GM12878 (cell line): ENCODE results near the gene C1orf21. TPM values are rescaled to one million over a fixed set of nuclear protein-coding genes. Genes with fewer than 3 reads are reported as not detected.

Source experiments
- ATAC-seq: fragments of 200-7000 bp; cut with Tn5 transposase; 3 replicates; pipeline ENCODE4 v1.9.1; 2020; ENCODE audit warnings: mild to moderate bottlenecking, moderate library complexity
- BruUV-seq: library from RNA; stranded (reverse); fragments of 400-500 nt; replicated peaks from 2 replicates; lab custom pipeline; 2021; lab: Mats Ljungman, UMichigan
- CTCF ChIA-PET: fragments of 300-600 bp; sonication (Branson Sonifier 250); formaldehyde crosslinking; extraction: SDS; loops from one replicate; lab custom pipeline; 2021; ENCODE audit warnings: inconsistent platforms; lab: Yijun Ruan, JAX
- POLR2A ChIA-PET: fragments of 350-600 bp; formaldehyde crosslinking; extraction: SDS; loops from one replicate; lab custom pipeline; 2021; ENCODE audit warnings: inconsistent platforms; lab: Charles Lee
- RAD21 ChIA-PET: fragments of 300-600 bp; sonication (Branson Sonifier 250); formaldehyde crosslinking; loops from one replicate; lab custom pipeline; 2023; ENCODE audit warnings: antibody characterized with exemption; ENCODE audit not compliant: unreplicated experiment; lab: Charles Lee
- SMC1A ChIA-PET: fragments of 300-600 bp; sonication (Branson Sonifier 250); formaldehyde crosslinking; loops from one replicate; lab custom pipeline; 2023; ENCODE audit not compliant: unreplicated experiment, uncharacterized antibody; lab: Charles Lee
- DNase-seq: peaks from one replicate; pipeline ENCODE4 v3.0.0-alpha.2; 2011; ENCODE audit warnings: low read depth, low spot score
- FAIRE-seq: peaks from 3 replicates; lab custom pipeline; 2011; peaks lifted over from hg19 to GRCh38; lab: Jason Lieb, UNC
- H2AFZ ChIP-seq: 2 replicates; pipeline ENCODE4 v1.6.0; 2011; ENCODE audit warnings: low read depth, low read length, control low read depth; ENCODE audit not compliant: control insufficient read depth
- H3K27ac ChIP-seq: 2 replicates; pipeline ENCODE4 v1.5.1; 2011; ENCODE audit warnings: control low read depth; ENCODE audit not compliant: control insufficient read depth, insufficient read depth
- H3K27me3 ChIP-seq, 2 experiments: replicated peaks in 1 of 2; 2 replicates each; pipeline versions ENCODE4 v1.6.0 to v1.6.1; 2011; ENCODE audit warnings: low read length in 1 of 2; ENCODE audit not compliant: control insufficient read depth in 2 of 2, insufficient read depth in 2 of 2
- H3K36me3 ChIP-seq, 2 experiments: 2 replicates each; pipeline ENCODE4 v1.5.1; 2011; ENCODE audit warnings: low read length in 1 of 2; ENCODE audit not compliant: control insufficient read depth in 2 of 2, insufficient read depth in 2 of 2
- H3K4me1 ChIP-seq: 2 replicates; pipeline ENCODE4 v1.6.1; 2011; ENCODE audit warnings: mild to moderate bottlenecking, low read length, moderate library complexity, mixed read lengths; ENCODE audit not compliant: control insufficient read depth, insufficient read depth
- H3K4me2 ChIP-seq: 2 replicates; pipeline ENCODE4 v1.6.0; 2011; ENCODE audit warnings: control low read depth; ENCODE audit not compliant: control insufficient read depth, insufficient read depth
- H3K4me3 ChIP-seq: fragments of 200-600 bp; sonication (generic); 2 replicates; pipeline ENCODE4 v1.5.1; 2016
- H3K79me2 ChIP-seq: 2 replicates; pipeline ENCODE4 v1.6.0; 2011; ENCODE audit warnings: low read length; ENCODE audit not compliant: control insufficient read depth, insufficient read depth
- H3K9ac ChIP-seq: 2 replicates; pipeline ENCODE4 v1.8.0; 2011; ENCODE audit warnings: low read length, control low read depth, mixed read lengths; ENCODE audit not compliant: control insufficient read depth, insufficient read depth
- H3K9me3 ChIP-seq: replicated peaks from 3 replicates; pipeline ENCODE4 v1.5.1; 2011; ENCODE audit warnings: mild to moderate bottlenecking, low read length; ENCODE audit not compliant: control insufficient read depth, insufficient read depth
- H4K20me1 ChIP-seq: 2 replicates; pipeline ENCODE4 v1.6.0; 2011; ENCODE audit not compliant: control insufficient read depth, insufficient read depth
- ASH2L ChIP-seq: fragments of 300-600, 200-600 bp; sonication (generic); IDR thresholded peaks from 2 replicates; pipeline ENCODE4 v1.6.1; 2017; ENCODE audit warnings: low read depth, mild to moderate bottlenecking, borderline replicate concordance
- ETV6 ChIP-seq, 2 experiments: fragments of 450-650 bp in 1 of 2; IDR thresholded peaks in 1 of 2; conservative IDR thresholded peaks in 1 of 2; 2 replicates each; pipeline ENCODE4 v1.6.1; 2014; ENCODE audit warnings: antibody characterized with exemption in 1 of 2, borderline replicate concordance in 1 of 2, low read depth in 1 of 2, mild to moderate bottlenecking in 1 of 2, moderate library complexity in 1 of 2
- HDAC2 ChIP-seq: fragments of 200-600 bp; sonication (generic); IDR thresholded peaks from 2 replicates; pipeline ENCODE4 v1.6.1; 2017
- IKZF1 ChIP-seq: fragments of 450-650 bp; conservative IDR thresholded peaks from 2 replicates; pipeline ENCODE4 v1.6.1; 2017; ENCODE audit warnings: antibody characterized with exemption, mild to moderate bottlenecking
- KDM1A ChIP-seq: fragments of 200-600 bp; sonication (generic); IDR thresholded peaks from 2 replicates; pipeline ENCODE4 v1.6.1; 2016; ENCODE audit warnings: borderline replicate concordance
- NR2C2 ChIP-seq: IDR thresholded peaks from 2 replicates; pipeline ENCODE4 v1.6.1; 2011; ENCODE audit warnings: borderline replicate concordance, low read depth; ENCODE audit not compliant: control insufficient read depth, insufficient read length
- SIN3A ChIP-seq: IDR thresholded peaks from 2 replicates; pipeline ENCODE4 v1.6.1; 2012; ENCODE audit warnings: low read depth, low read length, improper control_type of control experiment
- WGBS: methylation state at CpG from one replicate; pipeline ENCODE4 v1.1.6; 2016; ENCODE audit warnings: low lambda C conversion rate; ENCODE audit not compliant: insufficient replicate concordance, insufficient coverage; ENCODE audit errors: missing lambda C conversion rate; 5-methylcytosine and 5-hydroxymethylcytosine counted together
- in situ Hi-C: fragments of 300-500 bp; cut with MboI; formaldehyde crosslinking; loops from 9 replicates; pipeline ENCODE4 v1.14.3; 2018; ENCODE audit warnings: mixed read lengths
- intact Hi-C: fragments of 100-400 bp; cut with micrococcal nuclease; formaldehyde crosslinking; loops from one replicate; pipeline ENCODE4 v1.14.2; 2022; ENCODE audit not compliant: unreplicated experiment
- polyA plus RNA-seq, 11 experiments: library from polyadenylated mRNA; depleted of rRNA in 4 of 11; unstranded in 6 of 11; stranded (reverse) in 5 of 11; fragments of >200 nt; fragmentation: Nextera tagmentation in 4 of 11; fragmentation: Illumina TruSeq in 1 of 11; extraction: Ambion mirVana in 4 of 11; extraction: Trizol in 1 of 11; gene quantifications; 1 replicate in 1 of 11; 2 replicates in 10 of 11; pipeline versions ENCODE4 v1.2.1 to v1.2.3, GENCODE V29; 2011 to 2016; ENCODE audit warnings: inconsistent platforms in 2 of 11, missing spikeins in 2 of 11, low read depth in 1 of 11
- total RNA-seq, 4 experiments: library from RNA; depleted of rRNA in 3 of 4; stranded (reverse); fragments of >200 nt in 3 of 4; fragmentation: Illumina TruSeq in 1 of 4; extraction: Trizol in 1 of 4; gene quantifications; 2 replicates each; pipeline versions ENCODE4 v1.2.1 to v1.2.3, GENCODE V29; 2013 to 2021
- TF ChIP-seq, protein P1 (sequence below): IDR thresholded peaks from 2 replicates; pipeline ENCODE4 v1.6.1; 2012; ENCODE audit warnings: low read depth, low read length, improper control_type of control experiment
- TF ChIP-seq, protein P2 (sequence below): fragments of 450-650 bp; formaldehyde crosslinking; IDR thresholded peaks from 2 replicates; pipeline ENCODE4 v1.5.0; 2022; ENCODE audit warnings: mild to moderate bottlenecking, missing genetic modification characterization
- TF ChIP-seq, protein P3 (sequence below): fragments of 450-650 bp; formaldehyde crosslinking; IDR thresholded peaks from 2 replicates; pipeline ENCODE4 v1.4.0; 2022; ENCODE audit warnings: mild to moderate bottlenecking, moderate library complexity

C1orf21 gene
- total and polyA plus RNA-seq, 10 of the 15 experiments (the other 5 are each of a cell fraction or from before 2014, with no cell fraction given): 0.03 to 1.6 (median 0.17) TPM; not detected in 3

- no peak for TF ChIP-seq ETV6 (conservative IDR thresholded peaks at IDR 0.05 in 1 of 2, IDR thresholded peaks at IDR 0.05 in 1 of 2; ENCODE audit: borderline replicate concordance in 1 of 2, low read depth in 1 of 2)
- no peak for TF ChIP-seq IKZF1
- TF ChIP-seq, protein P1, sequence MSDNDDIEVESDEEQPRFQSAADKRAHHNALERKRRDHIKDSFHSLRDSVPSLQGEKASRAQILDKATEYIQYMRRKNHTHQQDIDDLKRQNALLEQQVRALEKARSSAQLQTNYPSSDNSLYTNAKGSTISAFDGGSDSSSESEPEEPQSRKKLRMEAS: no peak
- TF ChIP-seq HDAC2: no peak
- TF ChIP-seq, protein P2, sequence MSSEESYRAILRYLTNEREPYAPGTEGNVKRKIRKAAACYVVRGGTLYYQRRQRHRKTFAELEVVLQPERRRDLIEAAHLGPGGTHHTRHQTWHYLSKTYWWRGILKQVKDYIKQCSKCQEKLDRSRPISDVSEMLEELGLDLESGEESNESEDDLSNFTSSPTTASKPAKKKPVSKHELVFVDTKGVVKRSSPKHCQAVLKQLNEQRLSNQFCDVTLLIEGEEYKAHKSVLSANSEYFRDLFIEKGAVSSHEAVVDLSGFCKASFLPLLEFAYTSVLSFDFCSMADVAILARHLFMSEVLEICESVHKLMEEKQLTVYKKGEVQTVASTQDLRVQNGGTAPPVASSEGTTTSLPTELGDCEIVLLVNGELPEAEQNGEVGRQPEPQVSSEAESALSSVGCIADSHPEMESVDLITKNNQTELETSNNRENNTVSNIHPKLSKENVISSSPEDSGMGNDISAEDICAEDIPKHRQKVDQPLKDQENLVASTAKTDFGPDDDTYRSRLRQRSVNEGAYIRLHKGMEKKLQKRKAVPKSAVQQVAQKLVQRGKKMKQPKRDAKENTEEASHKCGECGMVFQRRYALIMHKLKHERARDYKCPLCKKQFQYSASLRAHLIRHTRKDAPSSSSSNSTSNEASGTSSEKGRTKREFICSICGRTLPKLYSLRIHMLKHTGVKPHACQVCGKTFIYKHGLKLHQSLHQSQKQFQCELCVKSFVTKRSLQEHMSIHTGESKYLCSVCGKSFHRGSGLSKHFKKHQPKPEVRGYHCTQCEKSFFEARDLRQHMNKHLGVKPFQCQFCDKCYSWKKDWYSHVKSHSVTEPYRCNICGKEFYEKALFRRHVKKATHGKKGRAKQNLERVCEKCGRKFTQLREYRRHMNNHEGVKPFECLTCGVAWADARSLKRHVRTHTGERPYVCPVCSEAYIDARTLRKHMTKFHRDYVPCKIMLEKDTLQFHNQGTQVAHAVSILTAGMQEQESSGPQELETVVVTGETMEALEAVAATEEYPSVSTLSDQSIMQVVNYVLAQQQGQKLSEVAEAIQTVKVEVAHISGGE (CRISPR knock-in tag): no peak
- TF ChIP-seq, all 136 proteins: peak for 0
Observed at GRCh38 chr1:184472136-184472535, 85.3 kb downstream of the C1orf21 start (continued).

- WGBS: 46% methylated on average over 9 of the region's 9 CpGs
- Histone ChIP-seq H3K9me3 (no peaks in the 10 kb centered on the region; the same call in 2 of the 3 replicates), H3K79me2 (no peaks in the 10 kb centered on the region), H3K36me3 (no peaks in the 10 kb centered on the region), H3K27me3 (no peaks in the 10 kb centered on the region)
- no TSS peak for BruUV-seq
- DNase-seq (no peak), ATAC-seq (no peak)
- no peak for TF ChIP-seq KDM1A
- no peak for TF ChIP-seq SIN3A
- TF ChIP-seq ASH2L: no peak
- TF ChIP-seq, protein P3, sequence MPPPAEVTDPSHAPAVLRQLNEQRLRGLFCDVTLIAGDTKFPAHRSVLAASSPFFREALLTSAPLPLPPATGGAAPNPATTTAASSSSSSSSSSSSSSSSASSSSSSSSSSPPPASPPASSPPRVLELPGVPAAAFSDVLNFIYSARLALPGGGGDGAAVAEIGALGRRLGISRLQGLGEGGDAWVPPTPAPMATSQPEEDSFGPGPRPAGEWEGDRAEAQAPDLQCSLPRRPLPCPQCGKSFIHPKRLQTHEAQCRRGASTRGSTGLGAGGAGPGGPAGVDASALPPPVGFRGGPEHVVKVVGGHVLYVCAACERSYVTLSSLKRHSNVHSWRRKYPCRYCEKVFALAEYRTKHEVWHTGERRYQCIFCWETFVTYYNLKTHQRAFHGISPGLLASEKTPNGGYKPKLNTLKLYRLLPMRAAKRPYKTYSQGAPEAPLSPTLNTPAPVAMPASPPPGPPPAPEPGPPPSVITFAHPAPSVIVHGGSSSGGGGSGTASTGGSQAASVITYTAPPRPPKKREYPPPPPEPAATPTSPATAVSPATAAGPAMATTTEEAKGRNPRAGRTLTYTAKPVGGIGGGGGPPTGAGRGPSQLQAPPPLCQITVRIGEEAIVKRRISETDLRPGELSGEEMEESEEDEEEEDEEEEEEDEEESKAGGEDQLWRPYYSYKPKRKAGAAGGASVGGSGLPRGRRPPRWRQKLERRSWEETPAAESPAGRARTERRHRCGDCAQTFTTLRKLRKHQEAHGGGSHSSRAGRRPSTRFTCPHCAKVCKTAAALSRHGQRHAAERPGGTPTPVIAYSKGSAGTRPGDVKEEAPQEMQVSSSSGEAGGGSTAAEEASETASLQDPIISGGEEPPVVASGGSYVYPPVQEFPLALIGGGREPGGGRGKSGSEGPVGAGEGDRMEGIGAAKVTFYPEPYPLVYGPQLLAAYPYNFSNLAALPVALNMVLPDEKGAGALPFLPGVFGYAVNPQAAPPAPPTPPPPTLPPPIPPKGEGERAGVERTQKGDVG (CRISPR knock-in tag): no peak
- TF ChIP-seq NR2C2: no peak
- TF ChIP-seq, all 136 proteins: peak for 0
- Histone ChIP-seq H4K20me1 (no peaks in the 10 kb centered on the region), H3K4me1 (no peaks in the 10 kb centered on the region), H3K4me3 (no peak overlapping the region), H3K4me2 (no peak overlapping the region), H3K9ac (no peak overlapping the region), H3K27ac (no peak overlapping the region), H2AFZ (no peak overlapping the region)
- FAIRE-seq: no peak
- intact Hi-C loops (no loop called here), in situ Hi-C loops (no loop called here)
- ChIA-PET POLR2A (no interaction called here), SMC1A (no interaction called here), RAD21 (no interaction called here), CTCF (no interaction called here)
Observed at GRCh38 chr1:184473176-184473966, 86.5 kb downstream of the C1orf21 start.
